Hindlimb muscle (tissue), 1 donor: Measurements from ENCODE around the gene RIMBP2. TPM values are rescaled to one million over a fixed set of nuclear protein-coding genes. Genes with fewer than 3 reads are reported as not detected.
A peak's percentile ranks its signal among the peaks of the same experiment; 100 is the strongest.

ENCODE experiments used
- DNase-seq: peaks from one replicate; pipeline ENCODE4 v3.0.0-alpha.2; 2013
- polyA plus RNA-seq: library from polyadenylated mRNA; unstranded; fragments of 120-200 nt; gene quantifications from one replicate; pipeline ENCODE4 v1.2.1, GENCODE V29; 2013; ENCODE audit not compliant: insufficient read length

RIMBP2 gene
- polyA plus RNA-seq, 1 donor, result 0.75 TPM

DNA sequence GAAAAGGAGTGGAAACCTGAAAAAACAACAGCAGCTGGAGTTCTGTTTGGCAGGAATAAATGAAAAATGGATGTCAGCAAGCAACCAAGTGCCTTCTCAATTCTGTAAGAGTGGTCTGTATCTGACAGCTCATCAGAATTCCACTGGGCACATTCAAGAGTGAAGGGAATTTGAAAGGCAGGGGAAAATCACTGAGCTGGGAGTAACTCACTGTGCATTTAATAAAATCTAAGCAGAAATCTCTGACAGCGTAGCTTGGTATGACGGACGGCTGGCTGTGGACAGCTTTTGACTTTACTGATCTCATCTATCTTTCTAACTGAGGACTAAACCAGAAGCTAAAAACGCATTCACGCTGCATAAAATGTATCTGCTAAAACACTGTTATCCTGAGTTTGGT lies 153.4 kb downstream of the RIMBP2 start:
- no peak for DNase-seq

DNA sequence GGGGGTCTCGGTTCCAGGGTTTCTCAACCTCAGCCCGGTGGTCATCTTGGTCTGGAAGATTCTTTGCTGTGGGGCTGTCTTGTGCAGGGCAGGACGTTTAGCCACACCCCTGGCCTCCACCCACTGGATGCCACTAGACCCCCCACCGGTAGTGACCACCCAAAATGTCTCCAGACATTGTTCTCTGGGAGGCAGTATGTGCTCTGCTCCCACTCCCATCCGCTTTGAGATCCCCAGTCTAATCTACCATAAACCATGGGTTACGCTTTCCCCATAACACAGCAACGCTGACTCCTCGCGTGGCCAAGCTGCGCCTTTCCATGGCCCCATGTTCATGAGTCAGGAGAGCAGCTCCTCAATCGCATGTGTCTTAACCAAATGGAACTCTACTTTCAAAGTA lies 155.8 kb downstream of the RIMBP2 start:
- no peak for DNase-seq

DNA sequence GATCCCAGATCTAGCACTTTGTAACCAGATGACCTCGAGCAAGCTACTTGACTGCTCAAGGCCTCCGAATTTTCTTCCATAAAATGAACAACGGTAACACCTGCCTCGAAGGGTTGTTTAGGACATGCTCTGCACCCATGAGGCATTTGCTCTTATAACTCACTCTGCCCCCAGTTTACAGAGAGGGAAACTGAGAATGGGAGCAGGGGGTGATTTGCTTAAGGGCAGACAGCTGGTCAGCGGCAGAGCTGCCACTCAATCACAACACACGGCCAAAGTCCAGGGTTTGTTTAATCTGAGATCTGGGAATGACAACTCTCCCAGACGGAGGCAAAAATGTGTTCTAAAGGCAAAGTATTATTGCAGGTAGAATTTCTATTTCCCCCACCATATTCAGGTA lies 156.3 kb downstream of the RIMBP2 start:
- no peak for DNase-seq

DNA sequence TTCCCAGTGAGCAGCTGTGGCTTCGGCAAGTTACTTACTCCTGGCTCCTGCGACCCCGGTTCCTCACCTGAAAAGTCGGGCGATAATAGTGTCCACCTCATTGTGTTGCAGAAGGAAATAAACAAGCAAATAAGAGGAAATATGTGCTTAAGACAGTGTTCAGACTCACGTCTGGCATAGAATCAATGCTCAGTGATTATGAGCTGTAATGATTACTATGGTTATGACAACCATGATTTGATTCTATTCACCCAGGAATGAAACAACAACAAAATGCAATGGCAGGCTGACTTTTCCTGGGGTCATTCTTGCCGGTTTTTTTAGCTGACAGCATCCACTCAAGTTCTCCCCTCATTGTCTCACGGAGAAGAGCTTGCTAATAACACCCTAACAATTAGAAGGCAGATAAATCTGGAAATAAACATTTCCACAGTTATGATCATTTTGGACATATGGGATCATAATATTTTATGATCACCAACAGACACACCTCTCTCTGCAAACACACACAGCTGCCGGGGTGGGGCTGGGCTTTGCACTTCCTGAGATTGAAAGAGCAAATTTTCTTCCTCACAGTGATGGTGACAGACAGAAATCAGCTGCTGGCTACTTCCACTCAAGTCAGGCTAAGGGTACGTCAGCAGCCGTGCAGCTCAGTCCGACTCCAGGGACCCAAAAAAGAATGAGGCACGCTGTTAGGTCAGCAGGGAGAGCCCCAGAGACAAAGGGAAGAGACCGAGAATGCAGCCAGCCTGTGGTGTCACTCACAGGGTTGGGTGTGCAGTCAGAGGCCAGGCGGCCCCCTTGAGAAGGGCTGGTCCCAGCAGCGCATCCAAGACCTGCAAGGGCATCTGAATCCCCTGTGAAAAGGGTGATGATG lies 158.0 kb downstream of the RIMBP2 start:
- no peak for DNase-seq

DNA sequence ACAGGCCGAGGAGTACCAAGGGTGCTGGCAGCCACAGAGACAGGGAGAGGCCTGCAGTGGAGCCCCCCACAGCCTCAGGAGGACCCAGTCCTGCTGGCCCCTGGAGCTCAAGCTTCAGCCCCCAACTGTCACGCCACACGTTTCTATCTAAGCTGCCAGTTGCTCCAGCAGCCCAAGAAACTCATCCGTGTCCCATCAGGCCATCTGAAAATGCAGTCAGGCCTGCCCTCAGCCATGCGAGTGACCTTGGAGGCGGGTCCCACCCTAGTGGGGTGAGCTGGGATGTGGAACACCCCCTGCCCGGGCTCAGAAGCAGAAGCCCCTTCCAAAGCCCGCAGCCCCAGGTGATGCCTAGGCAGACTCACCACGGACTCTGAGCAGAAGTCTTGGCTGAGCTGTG lies 158.9 kb downstream of the RIMBP2 start:
- DNase-seq, result no peak

DNA sequence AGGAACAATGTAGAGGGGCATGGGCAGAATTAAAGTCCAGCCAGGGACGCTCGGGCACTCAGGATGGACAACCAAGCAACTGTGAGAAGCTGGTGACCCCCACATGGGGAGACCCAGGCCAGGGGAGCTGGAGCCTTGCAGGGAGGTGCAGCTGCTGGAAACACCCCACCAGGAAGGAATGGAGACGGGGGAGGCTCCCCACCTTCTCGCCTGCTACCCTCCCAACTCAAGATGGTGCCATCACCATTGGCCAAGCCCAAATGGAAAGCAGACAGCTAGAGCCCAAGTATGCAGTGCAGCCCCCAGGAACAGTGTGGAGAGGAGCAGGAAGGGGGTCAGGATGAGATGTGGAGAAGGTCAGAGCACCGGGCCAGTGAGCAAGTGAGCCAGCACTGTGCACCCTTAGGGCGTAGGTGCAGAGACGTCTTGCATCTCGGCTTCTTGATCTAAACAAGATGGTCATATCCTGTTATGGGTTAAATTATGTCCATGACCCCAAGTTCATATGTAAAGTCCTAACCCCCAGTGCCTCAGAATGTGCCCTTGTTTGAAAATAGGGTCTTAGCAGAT lies 159.5 kb downstream of the RIMBP2 start:
- no peak for DNase-seq

DNA sequence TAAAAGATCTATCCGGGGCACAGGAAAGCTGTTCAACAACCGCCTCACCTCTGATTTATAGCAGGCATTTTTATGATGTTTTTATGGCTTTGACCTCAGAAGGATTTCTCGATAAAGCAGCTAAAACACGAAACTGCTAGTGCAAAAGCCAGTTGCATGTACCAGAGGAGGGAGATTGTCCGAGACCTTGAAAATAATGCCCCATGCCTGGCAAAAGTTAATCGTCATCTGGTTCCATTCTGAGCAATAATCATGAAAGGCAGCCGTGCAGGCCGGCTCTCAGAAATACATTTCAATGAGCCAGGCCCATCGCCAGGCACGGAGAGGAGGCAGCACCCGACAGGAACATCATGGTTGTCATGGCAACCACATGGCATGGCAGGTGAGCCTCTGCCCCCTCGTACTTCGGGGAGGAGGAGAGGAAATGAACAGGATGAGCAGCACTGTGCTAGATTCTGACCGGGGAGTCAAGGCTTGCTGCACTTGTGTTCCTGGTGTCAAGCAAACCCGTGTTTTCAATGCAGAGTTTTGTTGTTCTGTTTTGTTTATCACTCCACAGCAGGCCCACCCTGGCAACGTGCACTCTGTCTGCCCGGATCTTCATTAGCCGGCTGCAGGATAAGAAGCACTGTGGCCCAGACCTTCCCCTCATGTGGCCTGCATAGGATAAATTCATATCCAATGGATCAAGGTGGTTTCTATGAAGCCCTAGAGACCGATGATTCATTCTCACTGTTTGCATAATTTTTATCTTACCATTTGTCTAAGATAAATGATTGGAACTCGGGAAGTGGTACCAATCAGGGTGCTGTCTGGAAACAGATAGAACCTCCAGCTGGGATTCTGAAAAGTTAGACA lies 160.2 kb downstream of the RIMBP2 start:
- no peak for DNase-seq

DNA sequence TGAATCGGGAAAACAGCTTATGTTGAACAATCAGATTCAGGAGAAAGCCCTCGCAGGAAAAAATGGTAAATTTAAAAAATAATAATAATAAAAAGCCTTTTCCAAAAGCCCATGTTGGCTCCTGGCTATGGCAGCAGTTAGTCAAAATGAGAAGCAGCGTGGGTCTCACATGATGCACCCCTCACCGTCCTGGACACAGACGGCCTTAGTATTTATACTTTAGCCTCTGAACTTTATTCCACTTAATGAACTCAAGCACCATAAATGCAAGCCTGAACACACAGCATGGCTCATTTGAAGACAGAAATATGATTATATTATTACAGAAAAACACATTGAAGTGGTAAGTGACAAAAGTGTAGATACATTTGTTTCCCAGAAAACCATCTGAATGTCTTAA lies 160.9 kb downstream of the RIMBP2 start:
- DNase-seq, result no peak

DNA sequence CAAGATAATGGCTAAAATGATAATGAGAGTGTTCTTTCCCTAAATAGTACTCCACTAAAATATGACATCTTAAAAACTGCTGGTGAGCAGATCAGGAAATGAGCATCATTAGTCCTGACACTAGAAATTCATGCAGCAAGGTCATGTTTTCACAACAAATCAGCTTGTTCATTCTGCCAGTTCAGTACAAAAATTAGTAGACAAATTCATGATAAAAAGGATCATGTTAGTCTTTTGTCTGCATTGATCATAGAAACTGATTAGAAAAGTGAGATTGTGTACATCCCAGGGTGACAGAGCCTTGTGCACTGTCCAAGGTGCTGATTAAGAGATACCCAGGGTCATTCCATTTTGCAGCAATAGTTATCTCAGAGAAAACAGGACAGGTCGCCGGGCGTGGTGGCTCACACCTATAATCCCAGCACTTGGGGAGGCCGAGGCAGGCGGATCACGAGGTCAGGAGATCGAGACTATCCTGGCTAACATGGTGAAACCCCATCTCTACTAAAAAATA lies 163.6 kb downstream of the RIMBP2 start:
- no peak for DNase-seq

DNA sequence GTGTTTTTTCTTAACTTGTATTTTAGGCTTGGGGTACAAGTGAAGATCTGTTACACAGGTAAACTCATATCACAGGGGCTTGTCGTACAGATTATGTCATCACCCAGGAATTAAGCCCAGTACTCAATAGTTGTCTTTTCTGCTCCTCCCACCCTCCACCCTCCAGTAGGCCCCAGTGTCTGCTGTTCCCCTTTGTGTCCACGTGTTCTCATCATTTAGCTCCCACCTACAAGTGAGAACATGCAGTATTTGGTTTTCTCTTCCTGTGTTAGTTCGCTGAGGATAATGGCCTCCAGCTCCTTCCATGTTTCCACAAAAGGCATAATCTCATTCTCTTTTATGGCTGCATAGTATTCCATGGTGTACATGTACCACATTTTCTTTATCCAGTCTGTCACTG lies 166.7 kb downstream of the RIMBP2 start:
- DNase-seq, result no peak

DNA sequence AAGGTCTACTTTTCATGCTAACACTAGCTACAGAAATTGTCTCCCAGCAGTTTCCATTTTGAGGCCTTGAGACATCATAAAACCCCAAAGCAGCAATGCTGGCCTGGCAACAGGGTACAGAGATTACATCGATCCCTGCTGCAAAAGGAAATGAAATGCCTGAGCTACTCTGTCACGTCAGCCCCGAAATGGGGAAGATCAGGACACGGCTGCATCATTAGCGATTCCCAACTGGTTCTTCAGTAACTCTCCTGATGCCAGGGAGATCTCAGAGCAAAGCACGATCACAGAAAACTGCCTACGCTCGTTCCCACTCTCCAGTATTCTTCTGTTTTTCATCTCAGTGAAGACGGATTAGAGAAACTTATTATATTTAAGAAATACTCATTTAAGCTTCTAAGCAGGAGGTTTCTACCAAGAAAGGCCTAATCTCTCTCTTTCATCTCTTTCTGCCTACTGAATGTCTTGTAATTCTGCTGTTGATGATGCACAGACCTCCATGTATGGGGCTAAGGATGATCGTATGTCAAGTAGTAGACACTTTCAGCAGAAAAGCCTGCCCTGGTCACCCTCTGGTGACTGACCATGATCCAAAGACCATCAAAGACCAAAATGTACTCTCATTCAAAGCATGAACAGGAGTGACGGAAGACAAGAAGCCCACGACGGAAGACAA lies 168.5 kb downstream of the RIMBP2 start:
- DNase-seq, result no peak

DNA sequence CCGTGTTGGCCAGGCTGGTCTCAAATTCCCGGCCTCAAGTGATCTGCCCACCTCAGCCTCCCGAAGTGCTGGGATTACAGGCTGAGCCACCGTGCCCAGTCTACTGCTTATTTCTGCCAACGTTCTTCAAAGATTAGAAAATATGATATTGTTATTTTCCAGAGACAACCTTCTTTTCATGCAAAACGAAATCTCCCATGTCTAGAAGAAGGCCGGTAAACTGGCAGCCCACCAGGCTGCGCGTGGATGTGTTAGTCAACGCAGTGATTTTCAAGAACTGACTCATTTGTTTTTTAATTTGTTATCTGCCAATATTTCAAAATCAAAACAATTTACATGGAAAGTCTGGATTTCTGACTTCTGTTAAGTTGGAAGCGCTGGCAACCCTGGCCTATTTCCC lies 169.6 kb downstream of the RIMBP2 start:
- DNase-seq, result no peak

DNA sequence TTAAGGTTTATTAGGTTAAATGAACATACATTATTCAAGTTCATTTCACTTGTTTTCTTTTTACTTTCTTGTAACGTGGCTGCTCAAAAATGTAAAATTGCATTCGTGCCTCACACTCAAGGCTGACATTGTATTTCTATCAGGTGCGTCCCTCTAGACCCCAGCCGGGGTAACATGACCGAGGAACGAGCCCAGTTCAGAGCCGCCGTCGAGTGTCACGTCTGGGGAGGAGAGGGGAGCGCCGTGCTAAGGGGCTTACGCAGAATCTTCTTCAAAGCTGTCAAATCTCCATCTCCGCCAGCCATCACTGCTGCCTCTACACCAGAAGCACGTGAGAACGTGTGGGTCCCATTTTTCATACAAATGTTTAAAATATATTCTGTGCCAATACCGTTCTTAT lies 170.6 kb downstream of the RIMBP2 start:
- no peak for DNase-seq

DNA sequence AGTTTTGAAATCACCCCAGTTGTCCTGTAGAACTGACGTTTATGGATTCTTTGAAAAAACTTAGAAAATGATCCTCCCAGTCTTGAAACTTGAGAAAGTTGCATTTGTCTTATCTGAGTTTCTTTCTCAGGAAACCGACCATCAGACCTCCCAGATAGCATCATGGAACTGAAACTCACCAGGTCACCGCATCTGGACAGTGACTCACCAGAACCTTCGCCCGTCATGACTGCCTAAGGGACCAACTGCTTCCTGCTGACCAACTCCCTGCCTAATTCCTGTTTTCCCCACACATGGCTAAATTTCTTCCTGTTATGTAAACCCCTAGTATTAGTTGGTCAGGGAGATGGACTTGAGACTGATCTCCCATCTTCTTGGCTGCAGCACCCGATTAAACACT lies 175.7 kb downstream of the RIMBP2 start:
- DNase-seq, result no peak

DNA sequence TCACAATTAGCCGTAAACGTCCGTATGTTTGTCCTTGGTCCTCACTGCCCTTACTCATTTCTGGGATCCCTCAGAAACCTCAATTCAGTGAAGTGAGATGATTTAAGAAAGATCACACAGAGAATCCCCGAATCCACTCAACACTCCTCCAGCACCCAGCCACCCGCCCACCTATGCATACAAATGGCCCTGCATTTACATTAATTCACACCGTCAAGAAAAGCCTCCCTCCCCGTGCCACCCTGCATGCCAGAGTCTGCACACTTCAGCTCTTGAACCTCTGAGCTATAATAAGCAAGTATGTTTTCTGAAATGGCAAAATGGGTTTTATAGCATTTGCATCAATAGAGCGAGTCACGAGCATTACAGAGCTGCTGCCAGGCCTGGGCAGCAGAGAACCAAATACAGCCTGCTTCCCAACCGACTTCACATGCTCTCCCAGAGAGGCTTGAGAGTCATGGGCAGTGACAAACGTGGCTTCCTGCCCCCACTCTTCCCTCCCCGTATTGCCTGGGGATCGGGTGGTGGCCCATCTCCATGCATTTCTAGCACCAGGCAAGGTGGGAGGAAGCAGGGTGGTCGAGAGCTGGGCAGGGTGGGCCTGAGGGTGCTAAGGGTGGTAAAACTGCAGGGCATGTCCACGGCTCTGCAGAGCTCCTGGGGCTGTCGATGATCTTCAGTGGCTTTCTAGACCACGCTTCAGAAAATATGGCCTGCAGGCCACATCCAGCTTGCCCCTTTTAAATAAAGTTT lies 177.6 kb downstream of the RIMBP2 start:
- no peak for DNase-seq

DNA sequence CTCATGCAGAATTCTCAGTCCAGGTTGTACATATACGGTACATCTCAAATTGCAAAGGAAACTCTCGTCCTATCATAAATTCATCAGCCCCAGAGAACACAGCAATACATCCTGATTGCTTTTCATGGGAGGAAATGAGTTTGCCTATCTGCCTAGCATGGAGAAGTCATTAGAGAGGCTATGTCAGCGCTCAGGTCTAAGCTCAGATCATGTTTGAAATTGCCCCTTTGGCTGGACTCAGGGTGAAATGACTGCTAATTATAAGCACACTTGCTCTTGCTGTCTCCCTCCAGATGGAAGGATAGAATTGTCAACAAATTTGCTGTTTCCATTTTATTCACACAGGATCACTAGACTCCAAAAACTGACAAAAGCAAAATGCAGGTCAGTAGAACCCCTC lies 178.4 kb downstream of the RIMBP2 start:
- DNase-seq, result no peak

DNA sequence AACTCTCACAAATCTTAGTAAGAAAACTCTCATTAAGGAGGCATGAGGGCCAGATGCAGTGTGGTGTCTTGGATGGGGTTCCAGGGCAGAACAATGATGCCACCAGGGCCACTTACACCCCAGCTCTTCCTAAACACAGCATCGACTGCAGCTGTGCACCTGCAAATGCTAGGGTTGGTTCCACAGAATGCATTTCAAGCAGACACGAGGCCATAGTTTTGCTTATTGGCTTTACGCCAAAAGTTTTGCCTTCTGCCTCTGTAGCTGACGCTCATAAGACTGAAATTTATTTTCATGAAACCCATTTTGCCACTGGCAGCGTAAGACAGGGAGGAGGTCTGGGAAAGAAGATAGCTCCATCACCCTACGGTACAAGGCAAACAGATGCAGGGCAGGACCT lies 179.0 kb downstream of the RIMBP2 start:
- no peak for DNase-seq

DNA sequence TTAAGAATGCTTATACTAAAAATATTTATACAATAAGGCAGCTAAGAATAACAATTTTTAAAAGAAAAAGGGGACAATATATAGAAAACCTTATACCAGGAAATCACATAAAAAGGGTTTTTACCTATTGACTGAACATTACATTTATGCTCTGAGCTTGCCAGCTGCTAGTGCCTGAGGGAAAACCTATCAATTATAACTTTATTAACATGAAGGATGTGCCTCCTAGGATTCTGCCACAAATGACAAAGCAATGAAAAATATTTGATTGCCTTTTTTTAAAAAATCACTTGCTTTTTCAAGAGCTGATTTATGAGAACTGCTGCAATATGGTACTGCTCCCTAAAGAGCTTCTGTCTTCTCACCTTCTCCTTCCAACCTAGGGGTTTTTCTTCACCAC lies 185.7 kb downstream of the RIMBP2 start:
- DNase-seq, result no peak

DNA sequence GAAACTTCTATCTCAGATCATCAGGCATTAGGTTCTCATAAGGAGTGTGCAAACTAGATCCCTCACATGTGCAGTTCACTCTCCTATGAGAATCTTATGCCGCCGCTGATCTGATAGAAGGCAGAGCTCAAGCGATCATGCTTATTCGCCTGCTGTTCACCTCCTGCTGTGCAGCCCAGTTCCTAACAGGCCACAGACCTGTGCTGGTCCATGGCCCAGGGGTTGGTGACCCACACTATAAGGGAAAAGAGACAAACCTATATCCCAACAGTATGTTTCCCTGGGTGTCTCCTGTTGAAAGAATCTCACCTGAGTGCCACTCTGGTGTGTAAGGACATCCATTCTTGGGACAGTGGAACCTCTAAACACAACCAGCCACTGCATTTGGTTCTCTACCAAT lies 186.3 kb downstream of the RIMBP2 start:
- DNase-seq, result no peak

DNA sequence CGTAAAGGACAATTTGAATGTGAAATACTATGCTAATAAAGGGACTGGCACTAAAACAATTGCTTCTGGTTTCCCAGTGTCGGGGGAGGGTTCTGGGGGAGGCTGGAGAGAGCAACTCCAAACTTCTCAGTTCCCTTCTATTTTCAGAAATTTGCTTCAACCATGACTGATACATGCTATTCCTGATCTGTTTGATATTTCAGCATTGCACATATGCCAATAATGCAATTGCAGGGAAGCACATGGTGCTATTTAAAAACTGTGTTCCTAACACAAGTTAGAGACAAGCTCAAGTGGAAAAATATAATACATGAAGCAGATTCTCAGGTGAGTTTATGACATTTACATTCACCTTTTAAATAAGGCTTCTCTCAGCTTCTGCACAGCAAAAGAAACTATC lies 188.9 kb downstream of the RIMBP2 start:
- no peak for DNase-seq

DNA sequence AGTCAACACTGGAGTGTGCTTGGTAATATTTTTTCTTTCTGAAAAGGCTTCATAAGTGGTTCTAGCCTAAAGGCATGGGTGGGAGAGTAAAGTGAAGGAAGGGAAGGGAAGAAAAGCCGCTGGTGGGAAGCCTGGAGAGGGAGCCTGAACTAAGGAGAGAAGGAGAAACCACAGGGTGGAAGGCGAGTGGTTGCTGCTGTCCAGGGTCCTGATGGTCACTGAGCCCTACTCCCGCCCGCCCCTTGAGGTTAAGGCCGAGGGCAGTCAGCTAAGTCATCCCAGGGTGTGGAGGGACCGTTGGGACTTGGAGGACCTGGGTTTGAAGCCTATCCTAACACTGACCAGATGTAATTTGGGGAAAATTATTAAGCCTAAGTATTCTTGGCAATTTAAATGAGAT lies 189.3 kb downstream of the RIMBP2 start:
- DNase-seq, result peak; percentile 22
